Large intestine (tissue), 3 donors: Measurements from ENCODE around the gene TM6SF1. TPM values are rescaled to one million over a fixed set of nuclear protein-coding genes. Genes with fewer than 3 reads are reported as not detected.

ENCODE experiments used
- DNase-seq, 2 donors: peaks; one replicate each; pipeline versions ENCODE4 v3.0.0 to v3.0.0-alpha.2; 2013
- H3K27ac ChIP-seq: one replicate; pipeline ENCODE4 v1.5.1; 2013; ENCODE audit warnings: low read length
- H3K27me3 ChIP-seq: 2 replicates; pipeline ENCODE4 v1.6.1; 2013; ENCODE audit warnings: low read length; ENCODE audit not compliant: control insufficient read depth, insufficient read depth
- H3K36me3 ChIP-seq: 2 replicates; pipeline ENCODE4 v1.6.1; 2013; ENCODE audit warnings: low read length; ENCODE audit not compliant: control insufficient read depth, insufficient read depth
- H3K4me1 ChIP-seq: one replicate; pipeline ENCODE4 v1.6.1; 2013; ENCODE audit warnings: low read length; ENCODE audit not compliant: control insufficient read depth, insufficient read depth
- H3K4me3 ChIP-seq: one replicate; pipeline ENCODE4 v1.5.1; 2013; ENCODE audit warnings: low read length
- H3K9me3 ChIP-seq: one replicate; pipeline ENCODE4 v1.6.1; 2013; ENCODE audit warnings: mild to moderate bottlenecking, low read depth, low read length, moderate library complexity; ENCODE audit not compliant: control insufficient read depth
- WGBS: methylation state at CpG from one replicate; pipeline ENCODE4 v1.1.5; 2013; ENCODE audit warnings: low lambda C conversion rate; ENCODE audit not compliant: insufficient coverage; 5-methylcytosine and 5-hydroxymethylcytosine counted together
- polyA plus RNA-seq: library from polyadenylated mRNA; unstranded; fragments of 120-200 nt; gene quantifications from one replicate; pipeline ENCODE4 v1.2.1, GENCODE V29; 2013

Gene TM6SF1
- polyA plus RNA-seq, 1 donor: 1.4 TPM

DNA sequence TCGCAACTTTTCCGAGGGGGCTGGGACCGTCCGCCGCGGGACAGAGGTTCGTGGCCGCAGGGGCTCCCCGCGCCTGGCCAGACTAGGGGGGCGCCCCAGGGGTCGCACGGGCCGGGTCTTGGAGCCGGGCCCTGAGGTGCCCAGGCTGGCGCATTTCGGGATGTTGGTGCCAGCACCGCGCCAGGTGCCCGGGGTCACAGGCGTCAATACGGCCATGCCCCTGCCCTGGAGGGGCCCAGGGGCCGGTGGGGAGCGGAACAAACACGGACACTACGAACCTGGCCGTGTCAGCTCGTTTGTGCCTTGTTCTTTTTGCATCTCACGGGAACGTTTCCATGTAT, 366 bp downstream of the TM6SF1 start:
- Histone ChIP-seq H3K27me3 (peaks cover 41% of the 10 kb centered on the region), H3K4me3 (peak overlapping the region; percentile 6), H3K27ac (no peak overlapping the region), H3K9me3 (no peaks in the 10 kb centered on the region), H3K36me3 (no peaks in the 10 kb centered on the region), H3K4me1 (no peaks in the 10 kb centered on the region)
- DNase-seq: no peak
- WGBS: no CpG with 5 or more reads among the region's 30 CpGs

DNA sequence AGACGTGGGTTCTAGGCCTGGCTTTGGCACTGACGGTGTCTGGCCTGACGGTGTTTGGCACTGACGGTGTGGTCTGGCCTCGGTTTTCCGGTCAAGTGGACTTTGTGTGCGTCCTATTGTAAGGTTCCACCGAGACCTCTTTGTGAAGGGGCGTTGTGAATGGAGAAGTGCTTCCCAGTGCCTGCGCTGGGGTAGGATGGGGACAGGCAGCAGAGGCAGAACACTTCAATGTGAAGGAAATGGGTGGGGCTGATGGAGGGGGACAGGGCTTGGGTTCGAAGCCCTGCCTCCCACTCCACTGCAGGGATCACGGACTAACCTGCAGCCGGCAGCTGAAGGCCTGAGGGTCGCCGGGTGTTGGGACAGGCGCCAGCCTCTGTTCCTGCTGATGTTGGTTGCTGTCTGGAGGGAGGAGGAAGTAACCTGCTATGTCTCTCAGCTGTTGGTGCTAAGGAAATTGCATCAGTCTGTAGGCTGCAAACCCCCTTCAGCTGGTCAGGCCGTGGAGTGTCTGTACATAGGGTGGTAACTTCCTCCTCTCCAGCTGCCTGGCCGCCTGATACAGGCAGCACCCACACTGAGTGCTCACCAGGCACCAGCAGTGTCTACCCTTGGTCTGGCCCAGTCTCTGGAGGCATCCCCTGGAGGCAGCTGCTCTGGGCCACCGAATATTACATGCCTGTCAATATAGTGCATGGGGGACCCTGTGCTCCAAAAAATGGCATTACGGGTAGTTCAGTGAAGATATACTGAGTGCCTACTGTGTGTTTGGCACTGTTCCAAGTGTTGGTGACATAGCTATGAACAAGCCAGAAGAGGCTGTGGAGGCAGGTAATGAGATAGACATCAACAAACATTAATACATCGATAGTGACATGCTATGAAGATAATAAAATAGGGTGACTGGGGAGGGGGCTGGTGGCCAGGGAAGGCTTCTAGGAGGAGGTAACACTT, 1.1 kb downstream of the TM6SF1 start:
- H3K9me3 ChIP-seq: no peaks in the 10 kb centered on the region
- peak overlapping the region; percentile 6 for H3K4me3 ChIP-seq
- H3K36me3 ChIP-seq: no peaks in the 10 kb centered on the region
- peaks cover 41% of the 10 kb centered on the region for H3K27me3 ChIP-seq
- DNase-seq: peak; percentile 18 to 21
- WGBS: no CpG with 5 or more reads among the region's 21 CpGs
- H3K27ac ChIP-seq: no peak overlapping the region
- no peaks in the 10 kb centered on the region for H3K4me1 ChIP-seq

DNA sequence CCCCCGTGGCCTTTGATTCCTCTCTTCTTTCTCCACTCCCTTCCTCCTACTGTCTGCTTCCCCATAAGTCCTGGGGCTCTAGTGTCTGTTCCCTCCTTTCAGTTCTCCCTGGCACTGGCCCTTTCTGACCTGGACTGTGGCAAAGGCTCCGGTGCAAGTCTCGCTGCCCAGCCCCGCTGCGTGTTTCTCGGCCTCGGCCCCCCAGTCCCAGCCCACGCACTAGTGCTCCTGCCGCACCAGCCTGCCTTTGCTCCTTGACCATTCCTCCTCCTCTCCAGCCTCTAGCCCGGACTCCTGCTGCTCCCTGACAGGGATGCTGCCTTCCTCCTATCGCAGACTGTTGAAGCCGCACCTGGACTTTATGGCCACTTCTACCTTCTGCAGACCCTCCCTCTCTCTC, 2.1 kb downstream of the TM6SF1 start:
- Histone ChIP-seq H3K4me1 (no peaks in the 10 kb centered on the region), H3K27me3 (peaks cover 41% of the 10 kb centered on the region), H3K4me3 (no peak overlapping the region), H3K27ac (no peak overlapping the region), H3K9me3 (no peaks in the 10 kb centered on the region), H3K36me3 (no peaks in the 10 kb centered on the region)
- WGBS: 0% methylated on average over 1 of the region's 12 CpGs
- no peak for DNase-seq

DNA sequence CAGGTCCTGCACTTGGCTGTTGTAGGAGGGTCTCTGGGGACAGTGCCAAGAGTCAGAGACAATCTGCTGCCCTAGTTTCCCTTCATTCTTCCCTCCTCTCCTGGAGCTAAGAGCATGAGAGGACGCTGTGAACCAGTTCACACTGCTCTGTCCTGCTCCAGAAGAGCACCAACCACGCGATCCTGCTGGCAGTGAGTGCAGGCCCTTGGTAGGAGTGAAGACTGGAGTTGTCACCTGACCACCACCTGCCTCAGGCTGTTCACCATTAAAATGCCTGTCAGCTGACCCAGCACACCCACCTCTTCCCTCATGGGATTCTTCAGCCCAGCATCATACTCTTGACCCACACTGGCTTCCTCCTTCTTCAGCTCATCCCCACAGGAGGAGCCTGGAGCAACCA, 2.9 kb downstream of the TM6SF1 start:
- Histone ChIP-seq H3K4me3 (no peak overlapping the region), H3K4me1 (no peaks in the 10 kb centered on the region), H3K36me3 (no peaks in the 10 kb centered on the region), H3K27me3 (peaks cover 41% of the 10 kb centered on the region), H3K9me3 (no peaks in the 10 kb centered on the region), H3K27ac (no peak overlapping the region)
- DNase-seq: no peak
- WGBS: no CpG with 5 or more reads among the region's 3 CpGs

DNA sequence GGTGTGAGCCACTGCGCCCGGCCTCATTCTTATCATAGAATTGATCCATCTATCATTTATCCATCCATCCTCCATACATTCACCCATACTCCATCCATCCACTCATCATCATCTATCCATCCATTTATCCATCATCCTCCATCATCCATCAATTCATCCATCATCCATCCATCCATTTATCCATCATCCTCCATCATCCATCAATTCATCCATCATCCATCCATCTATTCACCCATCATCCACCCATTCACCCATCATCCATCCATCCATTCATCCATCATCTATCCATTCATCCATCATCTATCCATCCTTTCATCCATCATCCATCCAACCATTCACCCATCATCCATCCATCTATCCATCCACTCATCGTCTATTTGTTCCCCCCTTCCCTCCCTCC, 3.7 kb downstream of the TM6SF1 start:
- Histone ChIP-seq H3K9me3 (no peaks in the 10 kb centered on the region), H3K36me3 (no peaks in the 10 kb centered on the region), H3K27me3 (peaks cover 38% of the 10 kb centered on the region), H3K4me1 (no peaks in the 10 kb centered on the region), H3K4me3 (no peak overlapping the region), H3K27ac (no peak overlapping the region)
- 100% methylated on average over 3 of the region's 3 CpGs for WGBS
- no peak for DNase-seq

DNA sequence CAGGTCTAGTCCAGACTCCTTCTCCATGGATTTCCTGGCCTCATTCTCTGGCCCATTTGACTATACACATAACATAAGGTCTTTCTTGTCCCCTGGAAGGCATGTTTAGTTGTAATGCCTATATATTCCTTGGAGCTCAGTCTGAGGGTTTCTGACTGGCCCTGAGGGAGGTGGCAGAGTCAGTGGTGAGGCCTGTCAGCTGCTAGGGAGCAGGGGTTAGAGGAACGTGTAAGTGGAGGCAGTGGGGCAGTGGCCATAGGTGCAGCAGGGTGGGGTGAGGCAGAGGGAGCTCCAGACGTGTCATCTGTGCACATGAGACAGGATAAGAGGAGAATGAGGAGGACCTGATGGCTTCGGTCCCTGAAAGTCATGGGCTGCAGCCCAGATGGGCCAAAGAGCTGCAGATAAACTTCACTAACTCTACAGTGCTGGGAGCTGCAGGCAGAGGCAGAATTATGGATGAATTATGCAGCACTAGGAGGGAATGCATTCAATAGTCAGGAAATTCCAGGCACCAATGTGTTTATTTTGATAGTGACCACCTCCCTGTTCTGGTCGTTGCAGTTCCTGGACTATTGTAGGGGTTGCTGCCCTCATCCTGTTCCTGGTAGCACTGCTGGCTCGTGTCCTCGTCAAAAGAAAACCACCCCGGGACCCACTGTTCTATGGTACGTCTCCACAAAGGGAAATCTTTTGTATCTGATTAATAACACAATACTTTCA, 4.9 kb downstream of the TM6SF1 start:
- no peak for DNase-seq
- no peaks in the 10 kb centered on the region for H3K36me3 ChIP-seq
- peaks cover 30% of the 10 kb centered on the region for H3K27me3 ChIP-seq
- no peak overlapping the region for H3K4me3 ChIP-seq
- H3K27ac ChIP-seq: no peak overlapping the region
- no peaks in the 10 kb centered on the region for H3K4me1 ChIP-seq
- 70% methylated on average over 2 of the region's 8 CpGs for WGBS
- no peaks in the 10 kb centered on the region for H3K9me3 ChIP-seq

DNA sequence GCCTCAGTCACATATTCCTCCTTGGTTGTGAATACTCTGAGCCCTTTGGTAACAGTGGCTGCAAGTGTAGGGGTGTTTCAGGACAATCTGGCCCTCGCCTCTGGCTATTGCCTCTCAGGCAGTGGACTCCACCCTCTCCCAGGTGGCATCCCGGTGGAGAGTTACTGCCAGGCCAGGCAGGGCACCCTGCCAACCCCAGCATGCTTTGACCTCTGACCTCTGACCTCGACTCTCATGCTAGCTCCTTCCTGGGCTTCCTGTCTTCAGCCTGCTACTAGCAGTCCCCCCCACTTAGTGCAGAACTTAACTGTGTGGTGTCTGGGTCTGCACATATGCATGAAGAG, 5.5 kb downstream of the TM6SF1 start:
- Histone ChIP-seq H3K4me3 (no peak overlapping the region), H3K4me1 (no peaks in the 10 kb centered on the region)
- WGBS: no CpG with 5 or more reads among the region's 3 CpGs

DNA sequence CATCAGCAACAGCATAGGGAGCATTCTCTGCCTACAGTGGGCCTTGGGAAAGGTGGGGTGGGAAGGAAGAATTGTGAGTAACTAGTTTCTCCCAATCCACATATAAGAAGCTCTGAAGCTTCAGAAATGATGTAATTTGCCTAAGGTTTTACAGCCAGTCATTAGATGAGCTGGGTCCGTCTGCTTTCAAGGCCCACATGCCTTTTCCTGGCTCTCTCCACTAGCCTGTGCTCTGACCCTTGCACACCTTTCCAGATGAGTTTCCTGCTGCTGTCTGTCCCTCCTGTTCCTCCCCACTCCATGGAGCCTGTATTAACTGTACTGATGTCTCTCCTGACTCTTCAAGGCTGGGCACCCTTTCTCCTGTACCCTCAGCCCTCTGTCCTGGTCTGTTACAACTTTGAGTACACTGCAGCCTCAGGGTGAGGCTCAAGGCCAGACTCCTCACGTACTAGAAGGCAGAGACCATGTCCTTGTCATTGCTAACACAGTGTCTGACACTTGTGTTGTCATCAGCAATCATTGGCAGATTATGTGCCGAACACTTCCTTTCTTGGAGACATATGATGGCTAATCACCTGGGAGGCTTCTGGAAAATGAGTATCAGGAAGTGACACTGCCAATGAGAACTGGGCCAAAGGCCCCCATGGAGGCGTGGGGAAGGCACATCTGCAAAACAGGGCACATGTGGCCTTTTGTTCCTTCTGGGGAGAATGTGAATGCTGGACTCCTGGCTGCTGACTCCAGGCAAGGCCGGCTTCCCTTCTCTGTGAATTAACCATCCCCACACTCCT, 6.6 kb downstream of the TM6SF1 start:
- H3K27me3 ChIP-seq: peaks cover 13% of the 10 kb centered on the region
- no peak overlapping the region for H3K4me3 ChIP-seq
- H3K9me3 ChIP-seq: no peaks in the 10 kb centered on the region
- no peaks in the 10 kb centered on the region for H3K4me1 ChIP-seq
- no peak overlapping the region for H3K27ac ChIP-seq
- DNase-seq: no peak
- no peaks in the 10 kb centered on the region for H3K36me3 ChIP-seq
- WGBS: 100% methylated on average over 1 of the region's 5 CpGs

More for the DNA sequence above, 5.5 kb downstream of the TM6SF1 start:
- Histone ChIP-seq H3K36me3 (no peaks in the 10 kb centered on the region), H3K27ac (no peak overlapping the region), H3K27me3 (peaks cover 25% of the 10 kb centered on the region), H3K9me3 (no peaks in the 10 kb centered on the region)
- no peak for DNase-seq

DNA sequence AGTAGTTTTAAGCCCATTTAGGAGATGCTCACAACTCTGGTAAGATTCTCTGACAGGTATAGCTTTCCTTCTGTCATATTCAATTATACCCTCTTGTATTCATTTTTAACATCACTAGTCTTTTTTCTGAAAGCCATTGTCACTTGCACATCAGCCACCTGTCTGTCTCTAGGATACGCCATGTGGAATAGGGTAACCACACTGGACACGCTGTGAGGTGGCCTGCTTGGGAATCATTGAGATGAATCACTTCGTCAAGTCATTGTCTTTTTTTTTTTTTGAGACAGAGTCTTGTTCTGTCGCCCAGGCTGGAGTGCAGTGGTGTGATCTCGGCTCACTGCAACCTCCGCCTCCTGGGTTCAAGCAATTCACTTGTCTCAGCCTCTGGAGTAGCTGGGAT, 7.4 kb downstream of the TM6SF1 start:
- no peak for DNase-seq
- no peak overlapping the region for H3K27ac ChIP-seq
- H3K27me3 ChIP-seq: peaks cover 6% of the 10 kb centered on the region
- no peaks in the 10 kb centered on the region for H3K36me3 ChIP-seq
- no peak overlapping the region for H3K4me3 ChIP-seq
- no CpG with 5 or more reads among the region's 6 CpGs for WGBS
- H3K9me3 ChIP-seq: no peaks in the 10 kb centered on the region
- H3K4me1 ChIP-seq: no peaks in the 10 kb centered on the region

DNA sequence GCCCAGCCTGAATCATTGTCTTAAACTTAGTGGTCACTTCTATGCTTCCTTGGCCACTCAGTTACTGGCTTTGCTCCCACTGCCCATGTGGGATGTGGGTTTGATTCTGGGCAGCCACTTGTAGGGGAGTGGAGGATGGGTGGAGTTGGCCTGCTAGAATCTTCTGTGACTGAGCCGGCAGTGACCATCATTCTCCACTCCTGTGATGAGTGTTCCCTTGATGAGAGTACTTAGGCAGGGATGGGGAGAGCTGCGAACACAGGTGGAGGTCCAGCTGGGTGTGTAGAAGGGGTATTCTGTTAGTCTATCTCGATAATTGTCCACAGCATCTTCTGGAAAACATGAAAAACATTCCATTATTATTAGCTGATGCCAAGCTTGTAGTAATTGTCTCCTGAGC, 8.0 kb downstream of the TM6SF1 start:
- H3K9me3 ChIP-seq: no peaks in the 10 kb centered on the region
- no peaks in the 10 kb centered on the region for H3K4me1 ChIP-seq
- H3K4me3 ChIP-seq: no peak overlapping the region
- H3K27me3 ChIP-seq: peaks cover under 1% of the 10 kb centered on the region
- DNase-seq: no peak
- 100% methylated on average over 1 of the region's 3 CpGs for WGBS
- no peak overlapping the region for H3K27ac ChIP-seq
- no peaks in the 10 kb centered on the region for H3K36me3 ChIP-seq
